NCI-H2171 treated with DMSO at 0.1 percent for 48 hours (cell line): ENCODE data around the gene BCDIN3D.
"Not testable (repeated sequence)": the region's sequence is repeated elsewhere in the genome, so short reads cannot be mapped to it uniquely, and the experiment has no call there.

Source experiments
- DNase-seq: peaks from one replicate; lab custom pipeline; 2025; lab: John Stamatoyannopoulos, UW

BCDIN3D gene, protein sequence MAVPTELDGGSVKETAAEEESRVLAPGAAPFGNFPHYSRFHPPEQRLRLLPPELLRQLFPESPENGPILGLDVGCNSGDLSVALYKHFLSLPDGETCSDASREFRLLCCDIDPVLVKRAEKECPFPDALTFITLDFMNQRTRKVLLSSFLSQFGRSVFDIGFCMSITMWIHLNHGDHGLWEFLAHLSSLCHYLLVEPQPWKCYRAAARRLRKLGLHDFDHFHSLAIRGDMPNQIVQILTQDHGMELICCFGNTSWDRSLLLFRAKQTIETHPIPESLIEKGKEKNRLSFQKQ

DNA sequence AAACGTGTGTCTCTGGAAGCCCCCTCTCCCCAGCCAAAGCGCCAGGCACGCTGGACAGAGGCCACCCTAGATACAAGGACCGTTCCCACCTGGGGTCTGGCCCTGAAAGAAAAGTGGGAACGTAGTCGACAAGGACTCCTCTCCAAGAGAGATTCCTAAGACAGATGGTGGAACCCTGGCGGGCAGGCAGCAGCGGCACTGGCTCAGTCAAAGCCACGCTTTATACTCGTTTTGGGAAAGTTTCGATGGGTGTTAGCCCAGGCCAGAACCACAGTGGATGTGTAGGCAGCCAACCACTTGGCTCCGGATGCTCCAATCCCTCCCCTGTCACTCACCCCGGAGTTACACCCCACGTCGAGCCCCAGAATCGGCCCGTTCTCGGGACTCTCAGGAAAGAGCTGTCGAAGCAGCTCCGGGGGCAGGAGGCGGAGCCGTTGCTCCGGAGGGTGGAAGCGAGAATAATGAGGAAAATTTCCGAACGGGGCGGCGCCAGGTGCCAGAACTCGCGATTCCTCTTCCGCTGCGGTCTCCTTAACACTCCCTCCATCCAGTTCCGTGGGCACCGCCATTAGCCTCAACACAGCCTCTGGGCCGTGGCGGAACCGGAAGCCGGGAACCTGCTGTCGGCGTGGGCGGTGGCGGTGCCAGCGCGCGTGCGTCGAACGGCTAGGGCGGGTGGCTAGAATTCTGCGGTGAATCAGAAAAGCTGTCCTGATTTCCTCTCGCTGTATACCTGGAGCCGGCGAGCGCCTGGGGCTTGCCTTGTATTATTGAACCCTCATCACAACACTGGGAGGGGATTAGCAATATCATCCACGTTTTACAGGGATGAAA lies at the start of gene BCDIN3D:
BCDIN3D (minus strand) TSS at position 588 of the 834 bp plus-strand sequence; CDS start at position 569, 19 bp downstream.
- DNase-seq, result peak; percentile 95

DNA sequence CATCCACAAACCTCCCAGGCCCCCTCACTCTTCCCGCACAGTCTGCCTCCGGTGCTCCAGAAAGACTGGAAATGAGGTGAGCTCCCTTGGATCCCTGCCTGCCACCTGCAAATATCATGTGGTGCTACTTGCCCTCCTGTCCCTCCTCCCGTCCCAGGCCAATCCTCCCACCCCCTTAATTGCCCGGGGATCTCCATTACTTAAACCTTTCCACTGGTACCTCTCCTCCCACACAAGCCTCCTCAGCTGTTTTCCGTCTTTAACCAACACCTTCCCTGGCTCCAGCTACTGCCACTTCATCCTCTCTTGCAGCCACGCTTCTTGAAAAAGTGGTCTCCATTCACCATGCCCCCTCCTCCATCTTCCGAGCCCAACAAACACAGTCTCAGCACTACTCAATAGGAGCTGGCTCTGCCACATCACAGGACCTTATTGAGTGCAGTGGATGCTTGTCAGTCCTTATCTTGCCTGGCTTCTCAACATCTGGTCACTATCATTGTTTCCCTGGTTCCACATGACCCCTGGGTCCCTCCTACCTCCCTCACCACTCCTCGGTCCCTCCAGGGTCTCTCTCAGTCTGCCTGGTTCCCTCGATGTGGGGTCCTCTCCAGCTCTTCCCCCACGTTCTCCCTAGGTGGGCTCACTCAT lies 49.3 kb upstream of the BCDIN3D start:
- DNase-seq, result no peak

DNA sequence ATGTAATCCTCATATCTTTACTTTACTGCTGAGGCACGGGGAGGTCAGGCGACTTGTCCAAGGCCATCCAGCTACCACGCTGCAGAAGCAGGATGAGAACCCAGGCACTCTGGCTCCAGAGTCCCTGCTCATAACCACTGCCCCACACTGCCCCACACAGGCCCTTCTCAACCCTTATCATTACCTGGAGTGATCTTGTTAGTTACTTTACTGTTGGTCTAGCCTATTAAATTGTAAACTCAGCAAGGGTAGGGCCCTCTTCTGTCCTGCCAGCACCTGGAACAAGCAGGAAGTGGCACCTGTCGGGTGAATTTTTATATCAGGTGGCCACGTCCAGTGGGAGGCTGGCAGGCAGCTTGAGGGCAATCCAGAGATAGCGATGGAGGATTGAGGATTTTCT lies 48.6 kb upstream of the BCDIN3D start:
- no peak for DNase-seq

DNA sequence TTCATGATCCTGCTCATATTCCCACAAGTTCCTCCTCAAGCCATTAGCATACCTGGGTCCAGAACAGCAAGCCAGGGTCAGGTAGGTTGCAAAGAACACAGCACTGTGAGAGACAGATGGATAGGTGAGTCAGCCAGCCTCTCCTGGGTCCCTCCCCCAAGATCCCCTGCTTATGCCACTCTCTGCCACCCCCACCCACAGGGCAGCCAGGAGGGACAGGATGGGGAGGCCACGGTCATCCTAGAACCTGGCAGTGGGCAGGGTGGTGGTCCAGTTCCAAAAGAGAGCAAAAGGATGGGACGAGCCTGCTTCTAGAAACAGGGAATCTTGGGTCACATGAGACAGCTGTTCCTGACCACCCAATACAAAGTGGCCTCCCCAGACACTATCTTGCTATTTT lies 48.1 kb upstream of the BCDIN3D start:
- DNase-seq, result no peak

- no peak for DNase-seq
These were observed 47.2 kb upstream of the BCDIN3D start for GRCh38 chr12:49890096-49890461.

- no peak for DNase-seq
These were observed 46.6 kb upstream of the BCDIN3D start for GRCh38 chr12:49889361-49890095.

DNA sequence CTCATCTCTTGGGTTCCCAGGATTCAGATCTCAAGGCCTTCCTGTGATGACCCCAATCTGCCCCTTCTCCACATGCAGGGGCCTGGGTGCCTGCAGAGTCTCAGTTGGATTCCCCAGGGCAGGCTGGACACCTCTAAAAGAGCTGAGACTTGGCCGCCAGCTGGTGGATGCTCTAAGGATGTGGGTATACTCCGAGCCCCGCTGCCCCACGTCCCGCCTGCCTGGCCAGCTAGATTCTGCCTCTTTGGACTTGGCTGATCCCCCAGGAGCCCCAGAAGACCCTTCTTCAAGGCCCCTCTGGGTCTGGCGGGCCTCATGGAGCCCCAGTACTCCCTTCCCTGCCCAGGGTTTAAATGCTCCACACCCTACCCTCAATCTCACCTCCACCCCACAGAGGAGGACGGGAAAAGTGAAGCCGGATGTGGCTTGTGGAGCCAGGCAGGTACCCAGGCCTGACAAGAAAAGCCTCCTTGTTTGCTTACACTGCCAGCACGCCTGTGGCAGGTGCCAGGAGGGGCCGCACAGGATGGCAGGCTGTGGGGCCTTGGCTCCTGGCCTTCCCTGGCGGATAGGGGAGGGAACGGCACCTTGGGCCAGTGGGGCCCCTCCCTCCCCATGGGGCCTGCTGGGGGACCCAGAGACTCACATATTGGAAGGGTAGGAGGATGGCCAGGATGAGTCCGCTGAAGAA lies 45.7 kb upstream of the BCDIN3D start:
- DNase-seq, result no peak

DNA sequence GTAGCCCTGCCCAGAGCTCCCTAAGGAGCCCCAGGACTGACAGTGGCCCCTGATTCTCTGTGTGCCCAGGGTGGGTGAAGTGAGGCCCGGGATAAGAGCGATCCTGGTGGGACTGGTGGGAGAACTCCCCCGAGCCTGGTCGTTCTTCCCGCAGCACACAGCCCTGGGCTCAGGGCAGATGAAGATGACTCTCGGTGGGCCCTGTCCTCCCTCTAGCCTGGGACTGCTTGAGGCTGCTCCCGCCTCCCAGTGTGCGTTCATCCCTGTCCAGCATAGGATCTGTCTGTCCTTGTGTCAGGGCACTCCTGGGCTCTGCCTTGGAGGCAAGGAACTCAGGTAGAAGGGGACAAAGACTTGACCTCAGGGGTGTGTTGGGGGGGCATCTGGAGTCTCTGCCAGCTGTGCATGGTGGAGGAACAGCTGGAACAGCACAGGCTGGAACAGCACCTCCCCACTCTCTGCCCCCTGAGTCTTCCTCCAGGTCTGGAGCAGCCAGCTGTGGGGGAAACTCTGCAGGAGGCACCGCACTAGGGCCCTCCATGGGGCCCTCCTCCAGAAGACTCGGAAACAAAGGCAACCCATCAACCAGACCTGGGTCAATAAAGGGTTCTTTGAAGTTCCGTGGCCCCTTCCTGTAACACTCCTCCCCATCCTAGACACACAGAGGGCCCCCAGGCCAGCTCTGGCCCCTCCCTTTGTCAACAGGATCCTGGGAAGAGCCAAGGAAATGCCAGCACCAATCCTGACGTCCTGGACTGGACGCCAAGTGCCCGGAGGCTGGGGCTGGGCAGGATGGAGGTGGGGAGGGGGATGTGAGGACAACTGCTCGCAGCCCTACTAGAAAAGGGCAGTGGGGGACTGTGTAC lies 44.9 kb upstream of the BCDIN3D start:
- DNase-seq, result no peak

- DNase-seq, result no peak
These were observed 44.2 kb upstream of the BCDIN3D start for GRCh38 chr12:49887091-49887490.

GRCh38 chr12:49885663-49886461 lies 43.0 kb upstream of the BCDIN3D start:
- DNase-seq, result no peak

DNA sequence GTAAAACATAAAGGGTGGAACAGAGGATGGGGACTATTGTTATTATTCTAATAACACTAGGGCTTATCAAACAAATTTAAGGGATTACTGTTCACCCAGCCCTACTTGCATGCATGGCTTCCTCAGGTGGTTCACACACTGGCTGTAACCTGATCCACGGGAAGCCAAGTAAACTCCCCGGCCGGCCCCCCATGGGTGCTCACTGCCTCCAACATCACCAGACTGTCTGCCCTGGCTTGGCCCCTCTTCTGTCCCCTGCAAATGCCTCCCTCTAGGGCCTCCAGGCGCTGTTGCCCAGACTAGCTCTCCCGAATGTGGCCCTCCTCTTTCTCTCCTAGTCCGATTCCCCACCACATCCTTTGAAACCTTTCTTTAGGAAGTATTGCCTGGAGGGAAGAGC lies 42.2 kb upstream of the BCDIN3D start:
- peak; percentile 56 for DNase-seq

DNA sequence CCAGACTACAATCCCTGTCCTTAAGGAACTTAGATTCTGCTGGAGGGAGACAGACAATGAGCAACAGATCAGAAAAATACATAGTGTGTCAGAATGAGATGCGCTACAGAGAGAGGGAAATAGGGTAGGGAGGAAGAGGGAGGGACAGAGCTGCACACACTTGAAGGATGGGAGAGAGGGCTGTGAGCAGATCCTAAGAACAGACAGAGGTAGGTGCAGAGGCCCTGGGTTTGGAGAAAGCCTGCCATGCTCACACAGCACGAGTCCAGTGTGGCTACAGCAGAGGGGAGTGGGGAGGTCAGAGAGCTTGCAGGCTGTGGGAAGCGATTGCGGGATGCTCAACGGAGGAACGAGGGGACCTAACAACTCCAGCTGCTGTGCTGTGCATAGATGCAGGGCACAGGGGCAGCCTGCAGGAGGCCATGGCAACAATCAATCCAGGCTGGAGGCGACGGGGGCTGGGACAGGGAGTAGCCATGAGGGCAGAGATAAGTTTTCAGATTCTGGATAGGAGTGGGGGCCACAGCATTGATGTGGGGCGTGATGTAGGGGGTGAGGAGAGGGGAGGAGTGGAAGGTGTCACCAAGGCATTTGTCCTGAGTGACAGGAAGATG lies 40.1 kb upstream of the BCDIN3D start:
- DNase-seq, result no peak

DNA sequence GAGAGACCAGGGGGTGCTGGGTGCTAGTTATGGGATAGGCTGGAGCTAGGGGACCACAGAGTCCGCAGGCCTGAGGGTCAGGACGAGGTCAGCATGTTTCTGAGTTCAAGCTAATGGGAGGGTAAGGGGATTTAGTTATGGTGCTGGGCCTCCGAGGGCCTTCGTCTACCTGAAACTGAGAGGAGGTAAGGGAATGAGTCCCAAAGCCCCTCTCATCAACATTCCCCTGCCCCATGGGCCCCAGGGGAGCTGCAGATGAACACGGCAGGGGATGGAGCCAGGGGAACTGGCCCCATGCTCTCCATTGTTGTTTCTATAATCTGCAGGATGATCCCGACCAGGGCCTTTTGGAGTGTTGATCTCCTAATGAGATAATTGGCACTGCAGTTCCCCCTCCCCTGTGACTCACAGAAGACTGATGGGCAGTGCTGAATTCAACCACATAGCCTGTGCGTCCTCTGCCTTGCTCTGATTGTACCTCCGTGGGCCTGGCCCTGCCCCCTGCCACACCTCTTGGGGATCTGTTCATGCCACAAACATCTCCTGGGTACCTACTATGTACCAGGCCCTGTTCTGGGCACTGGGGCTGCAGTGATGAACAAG lies 39.4 kb upstream of the BCDIN3D start:
- DNase-seq, result no peak

DNA sequence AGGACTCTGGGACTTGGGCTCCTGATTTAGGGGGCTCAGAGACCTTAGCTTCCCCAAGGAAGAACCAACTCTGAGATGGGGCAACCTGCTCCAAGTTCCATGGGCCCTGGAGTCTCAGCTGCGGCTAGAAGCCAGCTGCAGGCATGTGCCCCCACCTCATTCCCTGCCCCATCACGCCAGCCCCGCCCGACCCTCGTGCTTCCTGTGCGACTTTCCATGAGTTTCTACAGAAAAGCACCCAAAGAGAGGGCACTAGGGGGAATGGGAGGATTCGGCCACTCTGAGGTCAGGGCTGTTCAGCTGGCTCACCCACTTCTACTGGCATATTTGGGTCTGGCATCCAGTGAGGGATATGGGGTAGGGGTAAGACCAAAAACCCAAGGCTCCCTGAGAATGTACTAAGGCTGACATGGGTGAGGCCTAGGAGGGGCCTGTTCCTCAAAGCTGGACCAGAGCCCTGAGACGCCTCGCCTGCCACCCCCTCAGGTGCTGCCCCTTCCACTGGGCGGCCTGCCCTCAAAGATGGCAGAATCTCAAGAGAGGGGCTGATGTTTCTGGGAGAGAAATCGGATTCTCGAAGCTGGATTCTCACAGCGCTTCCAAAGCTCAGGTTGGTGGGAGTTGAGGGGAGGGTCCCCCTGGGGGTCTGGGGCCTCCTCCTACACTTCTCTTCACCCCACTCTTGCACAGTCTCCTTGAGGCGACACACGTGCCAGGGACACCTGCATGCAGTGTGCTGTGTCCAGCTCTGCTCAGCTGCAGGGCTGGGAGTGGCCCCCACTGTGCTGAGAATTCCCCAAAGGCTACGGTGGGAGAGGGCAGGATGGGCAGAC lies 38.7 kb upstream of the BCDIN3D start:
- no peak for DNase-seq

- DNase-seq, result no peak
These were observed 38.0 kb upstream of the BCDIN3D start for GRCh38 chr12:49880756-49881414.

DNA sequence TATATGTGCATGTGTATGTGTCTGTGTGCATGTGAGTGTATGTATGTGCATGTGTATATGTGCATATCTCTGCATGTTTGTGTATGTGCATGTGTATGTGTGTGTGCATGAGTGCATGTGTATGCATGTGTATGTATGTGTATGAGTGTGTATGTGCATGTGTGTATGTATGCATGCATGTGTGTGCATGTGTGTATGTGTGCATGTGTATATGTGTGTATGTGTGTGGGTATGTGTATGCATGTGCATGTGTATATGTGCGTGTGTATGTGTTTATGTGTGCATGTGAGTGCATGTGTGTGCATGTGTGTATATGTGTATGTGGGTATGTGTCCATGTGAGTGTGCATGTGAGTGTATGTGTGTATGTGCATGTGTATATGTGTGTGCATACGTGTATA lies 36.2 kb upstream of the BCDIN3D start:
- DNase-seq, result not testable (repeated sequence)

DNA sequence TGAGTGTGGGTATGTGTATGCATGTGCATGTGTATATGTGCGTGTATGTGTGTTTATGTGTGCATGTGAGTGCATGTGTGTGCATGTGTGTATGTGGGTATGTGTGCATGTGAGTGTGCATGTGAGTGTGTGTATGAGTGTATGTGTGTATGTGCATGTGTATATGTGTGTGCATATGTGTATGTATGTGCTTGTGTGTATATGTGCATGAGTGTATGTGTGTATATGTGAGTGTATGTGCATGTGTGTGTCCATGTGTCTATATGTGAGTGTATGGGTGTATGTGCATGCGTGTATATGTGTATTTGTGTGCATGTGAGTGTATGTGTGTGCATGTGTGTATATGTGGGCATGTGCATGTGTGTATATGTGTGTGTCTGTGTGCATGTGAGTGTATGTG lies 35.1 kb upstream of the BCDIN3D start:
- DNase-seq, result no peak

- no peak for DNase-seq
These were observed 34.2 kb upstream of the BCDIN3D start for GRCh38 chr12:49877066-49877465.
